Ishikawa (cell line): ENCODE data around the gene EPOP.

Source experiments
- CEBPB ChIP-seq: IDR thresholded peaks from 2 replicates; pipeline ENCODE4 v1.6.1; 2012
- CREB1 ChIP-seq: IDR thresholded peaks from 2 replicates; pipeline ENCODE4 v1.6.1; 2012; ENCODE audit warnings: low read depth
- EGR1 ChIP-seq: IDR thresholded peaks from 2 replicates; pipeline ENCODE4 v1.6.1; 2012
- EP300 ChIP-seq: IDR thresholded peaks from 2 replicates; pipeline ENCODE4 v1.6.1; 2012; ENCODE audit warnings: borderline replicate concordance
- FOXM1 ChIP-seq: IDR thresholded peaks from 2 replicates; pipeline ENCODE4 v1.6.1; 2012; ENCODE audit warnings: low read depth, borderline replicate concordance
- NFIC ChIP-seq: IDR thresholded peaks from 2 replicates; pipeline ENCODE4 v1.6.1; 2012
- TAF1 ChIP-seq: IDR thresholded peaks from 2 replicates; pipeline ENCODE4 v1.6.1; 2012; ENCODE audit warnings: low read depth, mild to moderate bottlenecking
- TCF12 ChIP-seq: IDR thresholded peaks from 2 replicates; pipeline ENCODE4 v1.6.1; 2012; ENCODE audit warnings: low read depth
- TEAD4 ChIP-seq: IDR thresholded peaks from 2 replicates; pipeline ENCODE4 v1.6.1; 2012
- YY1 ChIP-seq: IDR thresholded peaks from 2 replicates; pipeline ENCODE4 v1.6.1; 2012; ENCODE audit warnings: low read depth
- ZBTB7A ChIP-seq: IDR thresholded peaks from 2 replicates; pipeline ENCODE4 v1.6.1; 2012; ENCODE audit warnings: low read depth

EPOP gene

DNA sequence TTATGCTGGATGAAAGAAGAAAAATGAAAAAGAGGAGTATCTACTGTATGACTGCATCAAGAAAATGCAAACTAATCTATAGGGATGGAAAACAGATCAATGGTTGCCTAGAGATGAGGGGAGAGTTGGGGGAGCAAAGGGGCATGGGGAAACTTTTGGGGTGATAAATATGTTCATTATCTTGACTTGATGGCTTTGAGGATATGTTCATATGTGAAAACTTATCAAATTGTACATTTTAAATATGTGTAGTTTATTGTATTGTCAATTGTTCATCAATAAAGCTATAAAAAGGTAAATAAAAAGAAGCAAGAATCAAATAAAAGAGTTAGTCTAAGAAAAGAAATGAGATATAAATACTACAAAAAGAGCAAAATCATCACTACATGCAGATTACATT lies 49.3 kb downstream of the EPOP start:
- TF ChIP-seq TAF1 (no peak), NFIC (no peak), ZBTB7A (no peak), YY1 (no peak), TCF12 (no peak), FOXM1 (no peak), EP300 (no peak), EGR1 (no peak), CREB1 (no peak), TEAD4 (no peak)

DNA sequence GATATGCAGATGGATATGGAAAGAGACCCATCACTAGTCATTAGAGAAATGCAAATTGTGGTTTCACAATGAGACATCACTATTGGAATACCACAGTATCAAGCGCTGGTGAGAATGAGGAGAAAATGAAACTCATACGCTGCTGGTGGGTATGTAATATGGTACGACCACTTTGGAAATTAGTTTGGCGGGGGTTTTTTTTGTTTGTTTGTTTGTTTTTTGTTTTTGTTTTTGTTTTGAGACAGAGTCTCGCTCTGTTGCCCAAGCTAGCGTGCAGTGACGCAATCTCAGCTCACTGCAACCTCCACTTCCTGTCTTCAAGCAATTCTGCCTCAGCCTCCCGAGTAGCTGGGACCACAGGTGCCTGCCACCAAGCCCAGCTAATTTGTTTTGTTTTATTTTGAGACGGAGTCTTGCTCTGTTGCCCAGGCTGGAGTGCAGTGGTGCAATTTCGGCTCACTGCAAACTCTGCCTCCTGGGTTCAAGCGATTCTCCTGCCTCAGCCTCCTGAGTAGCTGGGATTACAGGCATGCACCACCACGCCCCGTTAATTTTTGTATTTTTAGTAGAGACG lies 49.9 kb downstream of the EPOP start:
- TF ChIP-seq CEBPB: peak; percentile 61
